Smooth muscle cell (in vitro differentiated cells): ENCODE measurements around the gene CTDSP2. TPM values are rescaled to one million over a fixed set of nuclear protein-coding genes. Genes with fewer than 3 reads are reported as not detected.
A peak's percentile ranks its signal among the peaks of the same experiment; 100 is the strongest.

Source experiments
- DNase-seq: peaks from one replicate; lab custom pipeline; 2025; ENCODE audit not compliant: unreplicated experiment; lab: John Stamatoyannopoulos, UW
- H2AFZ ChIP-seq: fragments of 200-600 bp; sonication (generic); 2 replicates; pipeline ENCODE4 v1.6.0; 2016; ENCODE audit warnings: antibody characterized with exemption, low read depth, mild to moderate bottlenecking
- H3F3A ChIP-seq: fragments of 200-600 bp; sonication (generic); 2 replicates; pipeline ENCODE4 v1.6.0; 2017; ENCODE audit warnings: antibody characterized with exemption, low read depth
- H3K27ac ChIP-seq: fragments of 200-600 bp; sonication (generic); 2 replicates; pipeline ENCODE4 v1.5.1; 2016; ENCODE audit warnings: low read depth, mild to moderate bottlenecking
- H3K27me3 ChIP-seq: fragments of 200-600 bp; sonication (generic); 2 replicates; pipeline ENCODE4 v1.6.1; 2016; ENCODE audit warnings: low read depth, mild to moderate bottlenecking
- H3K36me3 ChIP-seq: fragments of 200-600 bp; sonication (generic); 2 replicates; pipeline ENCODE4 v1.5.1; 2016; ENCODE audit warnings: low read depth
- H3K4me1 ChIP-seq: fragments of 200-600 bp; sonication (generic); 2 replicates; pipeline ENCODE4 v1.5.1; 2016; ENCODE audit warnings: low read depth
- H3K4me2 ChIP-seq: fragments of 200-600 bp; sonication (generic); 2 replicates; pipeline ENCODE4 v1.6.0; 2016; ENCODE audit warnings: mild to moderate bottlenecking
- H3K4me3 ChIP-seq: fragments of 200-600 bp; sonication (generic); 2 replicates; pipeline ENCODE4 v1.5.1; 2016; ENCODE audit warnings: mild to moderate bottlenecking
- H3K79me2 ChIP-seq: fragments of 200-600 bp; sonication (generic); 2 replicates; pipeline ENCODE4 v1.6.0; 2016; ENCODE audit warnings: low read depth, mild to moderate bottlenecking
- H3K9ac ChIP-seq: fragments of 200-600 bp; sonication (generic); 2 replicates; pipeline ENCODE4 v1.6.0; 2016; ENCODE audit warnings: low read depth
- H3K9me3 ChIP-seq: fragments of 200-600 bp; sonication (generic); replicated peaks from 2 replicates; pipeline ENCODE4 v1.5.1; 2016; ENCODE audit warnings: low read depth
- H4K20me1 ChIP-seq: fragments of 200-600 bp; sonication (generic); 2 replicates; pipeline ENCODE4 v1.6.0; 2016; ENCODE audit warnings: low read depth
- WGBS: methylation state at CpG from one replicate; pipeline ENCODE4 v1.1.7; 2016; ENCODE audit warnings: low lambda C conversion rate; 5-methylcytosine and 5-hydroxymethylcytosine counted together
- polyA plus RNA-seq: library from polyadenylated mRNA; unstranded; fragments of >200 nt; fragmentation: Nextera tagmentation; extraction: Ambion mirVana; gene quantifications from 2 replicates; pipeline ENCODE4 v1.2.1, GENCODE V29; 2016
- total RNA-seq: library from RNA; depleted of rRNA; stranded (reverse); fragments of >200 nt; gene quantifications from 2 replicates; pipeline ENCODE4 v1.2.3, GENCODE V29; 2014
- TF ChIP-seq, protein P1 (sequence below): fragments of 200-600 bp; sonication (generic); IDR thresholded peaks from 2 replicates; pipeline ENCODE4 v1.5.1; 2017; ENCODE audit warnings: borderline replicate concordance, mild to moderate bottlenecking, antibody characterized with exemption; ENCODE audit not compliant: insufficient read depth, poor library complexity, severe bottlenecking

CTDSP2 gene
- total and polyA plus RNA-seq, 2 experiments from 2014 or later: 62.0 to 77.4 TPM

DNA sequence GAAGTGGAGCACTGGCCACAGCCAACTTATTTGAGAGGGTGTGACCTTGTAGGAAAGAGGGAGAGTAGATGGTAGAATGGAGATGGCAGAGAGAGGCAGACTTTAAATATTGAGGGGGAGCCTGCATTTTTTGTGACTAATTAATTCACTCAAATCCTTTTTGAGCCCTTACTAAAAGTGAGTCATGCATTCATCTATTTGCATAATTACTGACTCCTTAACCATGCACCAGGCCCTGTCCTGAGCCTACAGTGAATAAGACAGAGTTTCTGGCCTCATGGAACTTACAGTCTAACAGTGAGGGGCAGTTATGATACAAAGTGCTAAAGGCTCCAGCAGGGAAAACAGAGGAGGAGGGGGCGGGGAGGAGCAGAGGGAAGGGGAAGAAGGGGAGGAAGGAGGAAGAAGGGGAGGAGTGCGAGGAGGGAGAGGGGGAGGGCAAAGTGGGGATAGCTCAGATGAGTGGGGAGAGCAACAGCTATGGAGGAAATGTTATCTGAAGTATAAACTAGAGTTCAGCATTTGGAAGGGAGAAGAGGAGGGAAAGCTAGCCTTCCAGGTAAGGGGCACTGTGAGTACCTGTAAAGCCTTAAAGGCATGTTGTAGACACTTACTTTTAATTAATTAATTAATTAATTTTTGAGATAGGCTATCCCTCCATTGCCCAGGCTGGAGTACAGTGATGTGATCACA is 7.5 kb upstream of the CTDSP2 start:
- Histone ChIP-seq H3K9ac (no peak overlapping the region), H3K4me2 (no peak overlapping the region), H3K36me3 (no peaks in the 10 kb centered on the region), H3K79me2 (no peaks in the 10 kb centered on the region), H3K27ac (peak overlapping the region; percentile 44), H2AFZ (no peak overlapping the region), H3K27me3 (no peaks in the 10 kb centered on the region), H4K20me1 (no peaks in the 10 kb centered on the region), H3K4me3 (no peak overlapping the region), H3F3A (no peaks in the 10 kb centered on the region), H3K9me3 (no peaks in the 10 kb centered on the region), H3K4me1 (peaks cover 24% of the 10 kb centered on the region)
- TF ChIP-seq, protein P1, sequence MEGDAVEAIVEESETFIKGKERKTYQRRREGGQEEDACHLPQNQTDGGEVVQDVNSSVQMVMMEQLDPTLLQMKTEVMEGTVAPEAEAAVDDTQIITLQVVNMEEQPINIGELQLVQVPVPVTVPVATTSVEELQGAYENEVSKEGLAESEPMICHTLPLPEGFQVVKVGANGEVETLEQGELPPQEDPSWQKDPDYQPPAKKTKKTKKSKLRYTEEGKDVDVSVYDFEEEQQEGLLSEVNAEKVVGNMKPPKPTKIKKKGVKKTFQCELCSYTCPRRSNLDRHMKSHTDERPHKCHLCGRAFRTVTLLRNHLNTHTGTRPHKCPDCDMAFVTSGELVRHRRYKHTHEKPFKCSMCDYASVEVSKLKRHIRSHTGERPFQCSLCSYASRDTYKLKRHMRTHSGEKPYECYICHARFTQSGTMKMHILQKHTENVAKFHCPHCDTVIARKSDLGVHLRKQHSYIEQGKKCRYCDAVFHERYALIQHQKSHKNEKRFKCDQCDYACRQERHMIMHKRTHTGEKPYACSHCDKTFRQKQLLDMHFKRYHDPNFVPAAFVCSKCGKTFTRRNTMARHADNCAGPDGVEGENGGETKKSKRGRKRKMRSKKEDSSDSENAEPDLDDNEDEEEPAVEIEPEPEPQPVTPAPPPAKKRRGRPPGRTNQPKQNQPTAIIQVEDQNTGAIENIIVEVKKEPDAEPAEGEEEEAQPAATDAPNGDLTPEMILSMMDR: no peak
- DNase-seq: no peak
- no CpG with 5 or more reads among the region's 2 CpGs for WGBS

DNA sequence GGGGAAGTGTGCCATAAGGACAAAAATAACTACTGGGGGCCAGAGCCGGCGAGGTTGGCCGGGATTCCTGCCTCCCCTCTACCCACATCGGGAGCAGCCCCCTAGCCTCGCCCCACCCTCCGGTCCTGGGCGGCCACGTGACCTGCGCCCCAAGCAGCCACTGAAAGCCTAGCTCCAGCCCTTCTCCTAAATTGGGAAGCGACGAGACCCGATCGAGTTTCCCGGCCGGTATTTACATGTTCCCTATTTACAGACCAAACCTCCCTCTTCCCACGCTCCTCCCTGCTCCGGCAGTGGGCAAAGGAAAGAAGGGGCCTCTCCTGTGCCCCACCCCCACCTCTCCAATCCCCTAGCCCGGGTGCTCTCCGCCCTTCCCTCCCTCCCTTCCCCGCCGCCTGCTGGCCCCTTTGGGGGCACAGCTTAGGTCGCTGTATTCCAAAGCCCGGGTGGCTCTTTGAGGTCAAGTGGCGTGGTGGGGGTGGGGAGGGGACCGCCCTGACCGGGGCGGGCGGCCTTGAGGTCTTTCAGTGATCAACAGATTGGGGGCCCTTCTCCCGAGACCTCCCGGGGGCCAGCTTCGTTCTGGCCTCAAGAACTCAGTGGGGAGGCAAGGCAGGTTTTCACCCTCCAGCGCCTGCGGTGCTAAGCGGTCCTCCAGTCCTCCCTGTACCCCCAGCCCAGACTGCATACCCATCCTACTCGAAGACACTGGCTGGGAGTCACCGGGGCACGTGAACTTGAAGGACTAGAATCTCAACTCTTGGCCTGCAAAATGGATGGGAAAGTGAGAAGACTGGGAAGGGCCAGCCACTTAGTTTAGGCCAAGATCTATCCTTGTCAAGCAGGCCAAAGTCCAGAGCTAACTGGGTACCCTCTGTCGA is 6.3 kb upstream of the CTDSP2 start:
- peak overlapping the region; percentile 76 for H2AFZ ChIP-seq
- H3K4me2 ChIP-seq: peak overlapping the region; percentile 89
- H3K9ac ChIP-seq: peak overlapping the region; percentile 30
- peak overlapping the region; percentile 50 for H3K4me3 ChIP-seq
- H3K79me2 ChIP-seq: no peaks in the 10 kb centered on the region
- peak overlapping the region; percentile 44 for H3K27ac ChIP-seq
- no peaks in the 10 kb centered on the region for H3K27me3 ChIP-seq
- peaks cover 24% of the 10 kb centered on the region for H3K4me1 ChIP-seq
- no peaks in the 10 kb centered on the region for H3K36me3 ChIP-seq
- DNase-seq: no peak
- TF ChIP-seq, protein P1: peak; percentile 31
- no peaks in the 10 kb centered on the region for H4K20me1 ChIP-seq
- no peaks in the 10 kb centered on the region for H3F3A ChIP-seq
- 11% methylated on average over 27 of the region's 38 CpGs for WGBS
- H3K9me3 ChIP-seq: no peaks in the 10 kb centered on the region

DNA sequence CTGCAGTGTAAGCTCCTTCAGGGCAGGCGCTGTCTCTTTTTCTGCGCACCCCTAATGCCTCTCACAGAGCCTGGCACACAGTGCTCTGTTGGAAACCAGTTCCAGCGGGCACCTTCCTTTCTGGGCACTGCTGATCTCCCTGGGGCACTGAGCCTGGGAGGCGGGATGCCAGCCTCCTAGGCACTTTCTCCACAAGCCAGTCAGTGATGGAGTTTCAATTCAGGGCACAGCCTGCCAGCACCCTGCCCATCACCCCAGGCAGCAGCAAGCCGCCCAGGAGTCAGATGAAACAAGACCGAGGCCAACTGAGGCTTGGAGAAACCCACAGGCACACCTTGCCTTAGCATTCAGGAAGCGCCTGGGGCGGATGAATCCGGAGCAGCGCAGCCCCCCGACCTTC is 5.7 kb upstream of the CTDSP2 start:
- Histone ChIP-seq H4K20me1 (no peaks in the 10 kb centered on the region), H3K27me3 (no peaks in the 10 kb centered on the region), H3K4me2 (peak overlapping the region; percentile 89), H3K27ac (no peak overlapping the region), H2AFZ (peak overlapping the region; percentile 76), H3K4me3 (peak overlapping the region; percentile 50), H3K79me2 (no peaks in the 10 kb centered on the region), H3K36me3 (no peaks in the 10 kb centered on the region), H3K9ac (peak overlapping the region; percentile 30), H3K9me3 (no peaks in the 10 kb centered on the region), H3F3A (no peaks in the 10 kb centered on the region), H3K4me1 (peaks cover 24% of the 10 kb centered on the region)
- TF ChIP-seq, protein P1: no peak
- 38% methylated on average over 11 of the region's 11 CpGs for WGBS
- no peak for DNase-seq
